GM10248 (cell line): ENCODE measurements around the gene ANGEL1.

Experiments
- CTCF ChIA-PET: fragments of 300-600 bp; sonication (Branson Sonifier 250); formaldehyde crosslinking; extraction: SDS; loops from one replicate; lab custom pipeline; 2021; ENCODE audit warnings: antibody characterized with exemption; lab: Yijun Ruan, JAX
- POLR2A ChIA-PET: fragments of 350-650 bp; sonication (Branson Sonifier 250); formaldehyde crosslinking; extraction: SDS; loops from one replicate; lab custom pipeline; 2020; ENCODE audit warnings: antibody characterized with exemption; lab: Yijun Ruan, JAX
- DNase-seq: peaks from one replicate; pipeline ENCODE4 v3.0.0; 2012; ENCODE audit errors: extremely low spot score
- TF ChIP-seq, protein P1 (sequence below): IDR thresholded peaks from 2 replicates; pipeline ENCODE4 v1.5.1; 2012; ENCODE audit warnings: mild to moderate bottlenecking, low read depth; ENCODE audit errors: extremely low read depth, missing control alignments, control extremely low read depth

Gene ANGEL1

DNA sequence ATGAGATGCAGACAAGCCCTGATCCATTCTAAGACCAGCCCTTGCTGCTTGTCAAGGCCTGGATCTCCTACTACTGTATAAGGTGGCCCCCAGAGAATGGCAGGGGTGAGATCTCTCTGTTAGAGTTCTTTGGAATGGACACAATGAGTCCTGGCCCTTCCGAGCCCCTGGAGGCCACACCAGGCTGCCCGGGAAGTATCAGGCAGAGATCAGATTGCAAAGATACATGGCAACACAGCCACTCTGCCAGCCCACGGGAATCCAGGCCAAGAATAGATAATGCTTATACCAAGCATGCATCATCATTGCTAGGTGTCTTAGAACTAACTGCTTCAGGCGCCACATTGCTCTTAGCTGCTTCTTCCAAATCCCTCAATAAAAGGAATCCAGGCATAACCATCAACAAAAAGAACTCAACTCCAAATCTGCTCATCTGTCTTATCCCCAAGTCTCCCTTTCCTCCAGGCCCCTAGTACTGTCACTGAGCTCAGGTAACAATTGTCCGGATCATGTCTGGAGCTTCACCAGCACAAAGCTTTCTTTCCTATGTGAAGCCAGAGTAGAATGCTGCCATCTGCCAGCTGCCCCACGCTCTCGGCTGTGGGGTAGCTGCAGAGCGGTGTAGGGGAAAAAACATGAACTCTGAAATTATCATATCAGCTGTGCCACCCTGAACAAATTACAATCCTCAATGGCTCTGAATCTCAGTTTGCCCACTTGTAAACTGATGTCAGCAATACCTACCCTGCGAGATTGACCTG lies 56.9 kb downstream of the ANGEL1 start:
- DNase-seq: peak; percentile 1
- ChIA-PET POLR2A (no interaction called here), CTCF (interaction anchor here (1.3 to 2.9 kb wide), 3 partner anchors 11 to 29 kb away, joined by 4 to 6 read pairs (median 4); no protein-coding TSS in a partner anchor)
- TF ChIP-seq, protein P1, sequence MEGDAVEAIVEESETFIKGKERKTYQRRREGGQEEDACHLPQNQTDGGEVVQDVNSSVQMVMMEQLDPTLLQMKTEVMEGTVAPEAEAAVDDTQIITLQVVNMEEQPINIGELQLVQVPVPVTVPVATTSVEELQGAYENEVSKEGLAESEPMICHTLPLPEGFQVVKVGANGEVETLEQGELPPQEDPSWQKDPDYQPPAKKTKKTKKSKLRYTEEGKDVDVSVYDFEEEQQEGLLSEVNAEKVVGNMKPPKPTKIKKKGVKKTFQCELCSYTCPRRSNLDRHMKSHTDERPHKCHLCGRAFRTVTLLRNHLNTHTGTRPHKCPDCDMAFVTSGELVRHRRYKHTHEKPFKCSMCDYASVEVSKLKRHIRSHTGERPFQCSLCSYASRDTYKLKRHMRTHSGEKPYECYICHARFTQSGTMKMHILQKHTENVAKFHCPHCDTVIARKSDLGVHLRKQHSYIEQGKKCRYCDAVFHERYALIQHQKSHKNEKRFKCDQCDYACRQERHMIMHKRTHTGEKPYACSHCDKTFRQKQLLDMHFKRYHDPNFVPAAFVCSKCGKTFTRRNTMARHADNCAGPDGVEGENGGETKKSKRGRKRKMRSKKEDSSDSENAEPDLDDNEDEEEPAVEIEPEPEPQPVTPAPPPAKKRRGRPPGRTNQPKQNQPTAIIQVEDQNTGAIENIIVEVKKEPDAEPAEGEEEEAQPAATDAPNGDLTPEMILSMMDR: no peak

DNA sequence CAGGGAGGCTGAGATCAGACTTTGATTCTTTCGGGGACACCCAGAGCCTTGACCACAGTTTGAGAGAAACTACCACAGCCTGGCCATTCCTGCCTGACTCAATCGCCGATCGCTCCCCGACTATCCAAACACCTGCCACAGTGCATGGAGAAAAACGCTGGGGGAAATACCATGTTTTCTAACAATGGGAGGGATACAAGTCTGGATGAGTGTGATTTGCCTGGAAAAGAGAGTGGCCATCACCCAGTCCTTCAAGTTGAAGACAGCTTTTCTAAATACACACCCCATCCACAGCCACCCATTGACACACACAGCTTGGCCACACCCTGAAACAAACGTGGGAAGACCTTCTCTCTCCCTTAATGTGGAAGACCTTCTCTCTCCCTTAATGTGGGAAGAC lies 58.1 kb downstream of the ANGEL1 start:
- ChIA-PET CTCF (interaction anchor here (2.9 kb wide), 1 partner anchor 17 kb away, joined by 6 read pairs; no protein-coding TSS in a partner anchor), POLR2A (no interaction called here)
- no peak for DNase-seq
- TF ChIP-seq, protein P1: no peak

DNA sequence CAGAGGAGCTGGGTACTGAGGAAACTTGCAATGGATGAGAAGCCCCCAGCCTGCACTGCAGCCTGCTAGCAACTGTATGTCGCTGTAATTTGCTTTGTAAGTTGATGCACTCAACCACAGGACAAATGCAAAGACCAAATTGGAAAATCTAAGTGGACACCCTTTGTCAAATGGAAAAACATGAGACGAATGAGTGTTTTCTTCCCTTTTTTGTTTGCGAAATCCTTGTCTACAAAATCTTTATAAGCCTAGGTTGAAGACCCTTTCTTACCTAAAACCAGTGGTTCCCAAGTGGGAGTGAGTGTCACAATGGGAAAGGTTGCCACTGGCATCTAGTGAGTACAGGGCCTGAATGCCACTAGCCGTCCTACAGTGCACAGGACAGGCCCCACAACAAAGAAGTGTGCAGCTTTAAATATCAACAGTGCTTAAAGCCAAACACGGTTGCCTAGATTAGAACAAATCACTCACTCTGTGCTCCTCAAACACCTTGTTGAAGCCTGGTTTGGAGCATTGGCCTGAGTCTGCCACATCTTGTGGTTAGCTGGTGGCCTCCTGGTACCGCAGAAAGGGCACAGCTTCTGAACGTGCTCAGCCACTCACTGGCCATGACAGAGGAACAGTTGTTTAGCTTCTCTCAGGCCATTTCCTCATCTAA lies 59.0 kb downstream of the ANGEL1 start:
- ChIA-PET POLR2A (no interaction called here), CTCF (no interaction called here)
- TF ChIP-seq, protein P1: no peak
- DNase-seq: no peak

DNA sequence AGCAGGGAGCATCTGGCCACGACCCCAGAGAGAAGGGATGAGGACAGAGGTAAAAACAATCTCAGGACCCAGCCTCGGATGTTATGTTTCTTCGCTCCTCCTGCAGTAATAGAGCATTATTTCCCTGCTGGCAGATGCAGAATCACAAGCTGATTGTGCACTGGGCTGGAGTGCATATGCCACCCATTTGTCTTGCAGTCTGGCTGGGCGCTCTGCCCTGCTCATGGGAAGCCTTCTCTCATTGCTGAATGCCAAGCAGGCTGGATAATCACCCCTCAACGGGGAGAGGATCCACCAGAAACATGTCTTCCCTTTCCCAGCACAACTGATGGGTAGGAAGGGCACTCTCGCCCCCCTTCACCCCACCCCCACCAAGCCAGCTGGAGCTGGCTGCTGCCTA lies 59.9 kb downstream of the ANGEL1 start:
- DNase-seq: no peak
- ChIA-PET CTCF (no interaction called here), POLR2A (no interaction called here)
- TF ChIP-seq, protein P1: no peak

DNA sequence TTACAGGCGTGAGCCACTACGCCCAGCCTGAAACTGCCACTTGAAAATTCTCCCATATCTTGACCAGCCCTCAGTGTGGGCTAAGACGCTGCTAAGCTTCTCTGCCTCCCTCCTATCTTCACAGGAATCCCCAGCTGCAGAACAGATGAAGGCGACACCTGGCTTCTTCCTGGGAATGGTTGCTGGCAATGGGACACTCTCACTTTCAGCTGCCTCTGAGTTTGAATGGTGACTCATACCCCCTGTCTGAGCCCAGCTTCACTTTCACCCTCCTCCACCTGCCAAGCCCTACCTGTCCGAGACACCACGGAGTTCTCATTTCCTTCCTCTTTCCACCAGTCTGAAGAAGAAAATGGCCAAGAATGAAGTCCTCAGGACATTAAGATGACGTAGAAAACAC lies 69.7 kb downstream of the ANGEL1 start:
- ChIA-PET CTCF (no interaction called here), POLR2A (no interaction called here)
- TF ChIP-seq, protein P1: no peak
- no peak for DNase-seq

DNA sequence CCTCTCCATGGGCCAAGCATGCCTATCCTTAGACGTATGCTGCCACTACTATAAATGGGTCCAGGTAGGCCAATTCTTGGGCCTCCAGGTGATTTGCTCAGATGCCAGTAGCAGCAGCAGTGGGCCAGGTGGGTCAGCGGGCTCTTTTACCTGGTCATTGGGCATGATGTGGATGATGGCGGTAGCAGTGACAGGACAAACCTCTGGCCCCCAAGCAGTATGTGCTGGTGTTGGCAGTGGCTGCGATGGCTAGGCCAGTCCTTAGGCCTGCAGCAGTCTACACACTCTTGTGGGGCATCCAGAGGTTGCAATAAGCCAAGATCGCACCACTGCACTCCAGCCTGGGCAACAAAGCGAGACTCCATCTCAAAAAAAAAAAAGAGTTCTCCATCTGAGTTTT lies 70.5 kb downstream of the ANGEL1 start:
- ChIA-PET CTCF (no interaction called here), POLR2A (no interaction called here)
- no peak for DNase-seq
- TF ChIP-seq, protein P1: no peak
